Uterus (tissue), 4 donors: ENCODE measurements around the gene PIK3R2. TPM values are rescaled to one million over a fixed set of nuclear protein-coding genes. Genes with fewer than 3 reads are reported as not detected.

Source experiments
- DNase-seq, 2 donors: peaks; one replicate each; pipeline ENCODE4 v3.0.0-alpha.2; 2019 to 2020
- H3K27ac ChIP-seq, 2 donors: fragments of 200-600 bp; sonication (generic); 1 replicate in 1 of 2; 2 replicates in 1 of 2; pipeline ENCODE4 v1.5.1; 2016 to 2018
- H3K27me3 ChIP-seq, 2 donors: fragments of 200-600 bp; sonication (generic); one replicate each; pipeline ENCODE4 v1.5.1; 2018 to 2019; ENCODE audit warnings: control low read depth in 1 of 2
- H3K36me3 ChIP-seq, 2 donors: fragments of 200-600 bp; sonication (generic); one replicate each; pipeline ENCODE4 v1.5.1; 2019; ENCODE audit warnings: control low read depth in 1 of 2
- H3K4me1 ChIP-seq, 2 donors: fragments of 200-600 bp; sonication (generic); one replicate each; pipeline ENCODE4 v1.5.1; 2018 to 2019; ENCODE audit warnings: control low read depth in 1 of 2
- H3K4me3 ChIP-seq, 2 donors: fragments of 200-600 bp; sonication (generic); 1 replicate in 1 of 2; 2 replicates in 1 of 2; pipeline ENCODE4 v1.5.1; 2018 to 2019; ENCODE audit warnings: mild to moderate bottlenecking in 1 of 2
- H3K9me3 ChIP-seq, 2 donors: fragments of 200-600 bp; sonication (generic); one replicate each; pipeline ENCODE4 v1.5.1; 2019; ENCODE audit warnings: control low read depth in 1 of 2
- POLR2A ChIP-seq, 2 donors: fragments of 450-650 bp; IDR thresholded peaks; one replicate each; pipeline ENCODE4 v1.6.1; 2016; ENCODE audit warnings: antibody characterized with exemption in 2 of 2, mild to moderate bottlenecking in 1 of 2, moderate library complexity in 1 of 2
- intact Hi-C: fragments of 100-400 bp; cut with DNase I; formaldehyde crosslinking; loops from one replicate; pipeline ENCODE4 v1.15.1; 2023; ENCODE audit warnings: low total_unique reads
- total RNA-seq, 4 donors: library from RNA; depleted of rRNA in 3 of 4; stranded (reverse); fragments of >200 nt in 3 of 4; gene quantifications; one replicate each; pipeline versions ENCODE4 v1.1.0 to v1.2.4, GENCODE V29; 2014 to 2023
- TF ChIP-seq, protein P1 (sequence below), 4 experiments: fragments of 200-600 bp in 2 of 4; fragments of 450-650 bp in 2 of 4; sonication (generic) in 2 of 4; IDR thresholded peaks; one replicate each; pipeline ENCODE4 v1.5.1; 2016 to 2019; ENCODE audit warnings: antibody characterized with exemption in 4 of 4, mild to moderate bottlenecking in 2 of 4, moderate library complexity in 1 of 4
- donor health status: DM: yes; HTN: yes; CAD: no.

PIK3R2 gene
- total RNA-seq, 4 donors from 2014 or later = 17.2 to 39.4 (median 29.7) TPM

DNA sequence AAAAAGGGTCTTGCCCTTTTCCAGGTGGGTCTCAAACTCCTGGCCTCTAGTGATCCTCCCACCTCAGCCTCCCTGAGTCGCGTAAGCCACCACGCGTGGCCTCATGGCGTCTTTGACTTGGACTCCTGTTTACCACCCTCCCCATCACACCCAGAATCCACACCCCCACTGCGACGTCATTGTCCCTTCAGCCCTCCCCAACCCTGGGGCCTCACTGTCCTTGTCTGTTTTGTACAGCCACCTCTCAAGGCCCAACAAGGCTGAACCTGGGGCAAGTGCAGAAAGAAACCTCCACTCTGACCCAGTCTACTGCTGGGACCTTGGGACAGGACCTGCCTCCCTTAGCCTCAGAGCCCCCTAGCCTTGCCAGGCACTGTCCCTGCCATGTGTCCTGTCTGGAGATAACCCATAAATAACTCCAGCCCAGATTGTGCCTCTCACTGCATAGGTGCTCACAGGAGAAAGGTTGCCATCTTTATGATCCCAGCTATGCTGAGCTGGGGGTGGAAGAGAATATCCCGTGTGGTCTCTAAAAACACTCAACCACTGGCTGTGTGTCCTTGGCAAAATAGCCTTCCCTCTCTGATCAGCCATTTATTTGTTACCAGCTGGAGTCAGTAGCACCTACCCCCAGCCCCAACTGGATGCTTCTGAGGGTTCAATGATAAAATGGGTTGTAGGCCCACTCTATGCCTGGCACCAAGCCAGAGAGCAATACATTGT is 18.8 kb downstream of the PIK3R2 start:
- TF ChIP-seq, protein P1, sequence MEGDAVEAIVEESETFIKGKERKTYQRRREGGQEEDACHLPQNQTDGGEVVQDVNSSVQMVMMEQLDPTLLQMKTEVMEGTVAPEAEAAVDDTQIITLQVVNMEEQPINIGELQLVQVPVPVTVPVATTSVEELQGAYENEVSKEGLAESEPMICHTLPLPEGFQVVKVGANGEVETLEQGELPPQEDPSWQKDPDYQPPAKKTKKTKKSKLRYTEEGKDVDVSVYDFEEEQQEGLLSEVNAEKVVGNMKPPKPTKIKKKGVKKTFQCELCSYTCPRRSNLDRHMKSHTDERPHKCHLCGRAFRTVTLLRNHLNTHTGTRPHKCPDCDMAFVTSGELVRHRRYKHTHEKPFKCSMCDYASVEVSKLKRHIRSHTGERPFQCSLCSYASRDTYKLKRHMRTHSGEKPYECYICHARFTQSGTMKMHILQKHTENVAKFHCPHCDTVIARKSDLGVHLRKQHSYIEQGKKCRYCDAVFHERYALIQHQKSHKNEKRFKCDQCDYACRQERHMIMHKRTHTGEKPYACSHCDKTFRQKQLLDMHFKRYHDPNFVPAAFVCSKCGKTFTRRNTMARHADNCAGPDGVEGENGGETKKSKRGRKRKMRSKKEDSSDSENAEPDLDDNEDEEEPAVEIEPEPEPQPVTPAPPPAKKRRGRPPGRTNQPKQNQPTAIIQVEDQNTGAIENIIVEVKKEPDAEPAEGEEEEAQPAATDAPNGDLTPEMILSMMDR (IDR thresholded peaks at IDR 0.05) = no peak
- no peak for TF ChIP-seq POLR2A (IDR thresholded peaks at IDR 0.05)
- H3K4me3 ChIP-seq = no peak overlapping the region
- no peaks in the 10 kb centered on the region for H3K9me3 ChIP-seq
- intact Hi-C loops = no loop called here
- no peak for DNase-seq
- H3K27me3 ChIP-seq = no peaks in the 10 kb centered on the region
- no peaks in the 10 kb centered on the region for H3K36me3 ChIP-seq
- peaks cover 0 to 3% of the 10 kb centered on the region in 2 donors for H3K4me1 ChIP-seq
- H3K27ac ChIP-seq = peak overlapping the region in 1 of 2 donors; percentile 3

DNA sequence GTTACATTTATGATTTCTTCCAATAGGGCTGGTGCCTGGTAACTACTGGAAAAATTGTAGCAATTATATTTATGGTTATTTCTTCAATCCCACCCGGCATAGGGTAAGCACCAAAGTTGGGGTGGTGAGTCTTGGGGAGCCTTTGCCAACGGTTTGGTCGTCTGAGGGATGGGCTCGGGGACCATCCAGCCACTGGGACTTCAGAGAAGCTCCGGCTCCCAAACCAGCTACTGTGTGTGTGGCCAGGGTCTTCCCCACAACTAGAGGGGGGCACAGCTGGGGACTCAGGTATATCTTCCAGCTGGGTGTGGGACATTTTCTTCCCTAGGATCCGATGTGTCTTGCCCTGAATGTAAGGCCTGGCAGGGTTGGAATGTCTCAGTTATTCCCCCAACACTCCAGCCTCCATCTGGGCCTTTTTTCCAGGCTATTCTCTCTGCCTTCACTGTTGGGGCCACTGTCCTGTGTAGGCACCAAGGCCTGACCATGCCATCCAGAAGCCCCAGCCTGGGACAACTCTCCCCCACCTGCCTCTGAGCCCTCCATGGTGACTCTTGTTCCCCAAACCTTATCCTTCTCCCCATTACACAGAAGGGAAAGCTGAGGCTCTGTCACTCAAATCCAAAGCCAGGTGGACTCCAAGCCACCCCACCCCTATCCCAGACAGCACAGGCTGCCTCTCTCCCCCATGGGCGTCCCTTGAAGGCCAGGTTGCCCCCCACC is 19.5 kb downstream of the PIK3R2 start:
- H3K36me3 ChIP-seq = no peaks in the 10 kb centered on the region
- no peaks in the 10 kb centered on the region for H3K9me3 ChIP-seq
- TF ChIP-seq, protein P1 (IDR thresholded peaks at IDR 0.05) = no peak
- TF ChIP-seq POLR2A (IDR thresholded peaks at IDR 0.05) = no peak
- intact Hi-C loops = no loop called here
- H3K27me3 ChIP-seq = no peaks in the 10 kb centered on the region
- H3K4me1 ChIP-seq = peaks cover 0 to 3% of the 10 kb centered on the region in 2 donors
- peak overlapping the region; percentile 3 to 68 for H3K27ac ChIP-seq
- DNase-seq = no peak
- no peak overlapping the region for H3K4me3 ChIP-seq

DNA sequence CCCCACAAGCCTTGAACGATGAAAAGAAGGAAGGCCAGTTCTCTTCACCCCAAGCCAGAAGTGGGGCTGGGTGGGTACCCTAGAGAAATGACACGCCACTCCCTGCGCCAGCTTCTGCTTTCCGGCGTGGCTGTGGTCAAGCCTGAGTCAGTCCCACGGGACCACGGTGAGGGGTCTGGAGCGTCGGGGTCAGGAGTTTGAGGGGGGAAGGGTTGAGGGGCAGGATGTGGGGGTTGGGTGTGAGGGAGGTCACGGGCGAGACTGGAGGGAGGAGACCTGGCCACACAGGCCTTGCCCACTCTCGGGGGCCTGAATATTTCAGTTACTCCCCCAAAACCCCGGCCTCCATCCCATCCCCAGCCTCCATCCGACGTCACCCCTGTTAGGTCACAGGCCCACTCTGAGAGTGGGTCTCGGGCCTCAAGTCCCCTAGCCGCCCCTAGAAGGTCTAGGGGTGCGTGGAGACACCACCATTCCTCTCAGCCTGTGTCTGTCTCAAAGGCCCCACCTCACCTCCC is 20.1 kb downstream of the PIK3R2 start:
- H3K4me3 ChIP-seq = peak overlapping the region; percentile 51 to 53
- H3K4me1 ChIP-seq = peaks cover 0 to 3% of the 10 kb centered on the region in 2 donors
- DNase-seq = peak in 1 of 2 donors; percentile 40
- H3K27ac ChIP-seq = peak overlapping the region; percentile 44 to 68
- intact Hi-C loops = no loop called here
- TF ChIP-seq POLR2A (IDR thresholded peaks at IDR 0.05) = no peak
- TF ChIP-seq, protein P1 (IDR thresholded peaks at IDR 0.05) = no peak
- H3K9me3 ChIP-seq = no peaks in the 10 kb centered on the region
- no peaks in the 10 kb centered on the region for H3K27me3 ChIP-seq
- H3K36me3 ChIP-seq = no peaks in the 10 kb centered on the region

GRCh38 chr19:18173572-18174288 is 20.8 kb downstream of the PIK3R2 start, which contains the start of gene IFI30:
IFI30 (plus strand) TSS chr19:18173813; CDS start chr19:18173842, 29 bp downstream.
- Histone ChIP-seq H3K27ac (peak within 1 kb of the TSS; percentile 44 to 68), H3K36me3 (no peaks in the 10 kb centered on the region), H3K27me3 (no peaks in the 10 kb centered on the region), H3K4me1 (peaks cover 0 to 3% of the 10 kb centered on the region in 2 donors), H3K9me3 (no peaks in the 10 kb centered on the region), H3K4me3 (peak within 1 kb of the TSS; percentile 51 to 53)
- intact Hi-C loops = no loop called here
- DNase-seq = peak; percentile 71 to 76
- TF ChIP-seq, protein P1 (IDR thresholded peaks at IDR 0.05) = no peak
- peak; percentile 9 to 43 for TF ChIP-seq POLR2A (IDR thresholded peaks at IDR 0.05)
